Keratinocyte (primary cell): ENCODE measurements around the gene REG3A. TPM values are rescaled to one million over a fixed set of nuclear protein-coding genes. Genes with fewer than 3 reads are reported as not detected.

ENCODE experiments used
- DNase-seq: peaks from one replicate; pipeline ENCODE4 v3.0.0-alpha.2; 2011; ENCODE audit warnings: low read depth, missing footprints, low spot score
- FAIRE-seq: peaks from 2 replicates; lab custom pipeline; 2011; peaks lifted over from hg19 to GRCh38; lab: Jason Lieb, UNC
- H2AFZ ChIP-seq: 2 replicates; pipeline ENCODE4 v1.6.0; 2012; ENCODE audit warnings: low read length, control low read depth, inconsistent platforms; ENCODE audit not compliant: control insufficient read depth
- H3K27ac ChIP-seq: 2 replicates; pipeline ENCODE4 v1.5.1; 2011; ENCODE audit warnings: low read length; ENCODE audit not compliant: control insufficient read depth, insufficient read depth
- H3K27me3 ChIP-seq: 3 replicates; pipeline ENCODE4 v1.6.0; 2011; ENCODE audit warnings: low read length; ENCODE audit not compliant: control insufficient read depth, insufficient read depth; ENCODE audit errors: extremely low read depth
- H3K36me3 ChIP-seq, 2 experiments: 2 replicates in 1 of 2; 3 replicates in 1 of 2; pipeline ENCODE4 v1.5.1; 2011; ENCODE audit warnings: low read length in 2 of 2, mild to moderate bottlenecking in 1 of 2; ENCODE audit not compliant: control insufficient read depth in 2 of 2, insufficient read depth in 2 of 2; ENCODE audit errors: extremely low read depth in 1 of 2
- H3K4me1 ChIP-seq: 3 replicates; pipeline ENCODE4 v1.5.1; 2011; ENCODE audit warnings: low read length; ENCODE audit not compliant: control insufficient read depth, insufficient read depth; ENCODE audit errors: extremely low read depth
- H3K4me2 ChIP-seq: 3 replicates; pipeline ENCODE4 v1.6.0; 2011; ENCODE audit warnings: low read depth, low read length; ENCODE audit not compliant: control insufficient read depth, insufficient read depth; ENCODE audit errors: extremely low read depth
- H3K4me3 ChIP-seq, 3 experiments: fragments of 200-600 bp in 1 of 3; sonication (generic) in 1 of 3; 2 replicates in 2 of 3; 3 replicates in 1 of 3; pipeline ENCODE4 v1.5.1; 2011 to 2016; ENCODE audit warnings: low read length in 3 of 3, mild to moderate bottlenecking in 3 of 3, control low read depth in 2 of 3, inconsistent platforms in 1 of 3, low read depth in 1 of 3, mixed read lengths in 1 of 3, mixed run types in 1 of 3, moderate library complexity in 1 of 3; ENCODE audit not compliant: control insufficient read depth in 2 of 3, insufficient read depth in 2 of 3; ENCODE audit errors: extremely low read depth in 1 of 3
- H3K79me2 ChIP-seq: 2 replicates; pipeline ENCODE4 v1.6.0; 2012; ENCODE audit warnings: low read length; ENCODE audit not compliant: control insufficient read depth, insufficient read depth
- H3K9ac ChIP-seq: 3 replicates; pipeline ENCODE4 v1.6.0; 2011; ENCODE audit warnings: low read length; ENCODE audit not compliant: control insufficient read depth, insufficient read depth; ENCODE audit errors: extremely low read depth
- H3K9me1 ChIP-seq: 3 replicates; pipeline ENCODE4 v1.6.0; 2011; ENCODE audit warnings: low read length; ENCODE audit not compliant: control insufficient read depth, insufficient read depth; ENCODE audit errors: extremely low read depth
- H3K9me3 ChIP-seq: 2 replicates; pipeline ENCODE4 v1.5.1; 2012; ENCODE audit warnings: low read depth, low read length; ENCODE audit not compliant: control insufficient read depth
- H4K20me1 ChIP-seq: 3 replicates; pipeline ENCODE4 v1.6.0; 2011; ENCODE audit warnings: low read length; ENCODE audit not compliant: control insufficient read depth, insufficient read depth; ENCODE audit errors: extremely low read depth
- EZH2 ChIP-seq: IDR thresholded peaks from one replicate; pipeline ENCODE4 v1.6.1; 2012; ENCODE audit warnings: inconsistent platforms, mild to moderate bottlenecking, low read length, moderate library complexity
- dilution Hi-C: fragments of 300-500 bp; cut with MboI; formaldehyde crosslinking; loops from one replicate; pipeline ENCODE4 v1.7.0; 2020; ENCODE audit warnings: low sequenced_read_pairs; ENCODE audit not compliant: extremely low pct_ligation_motif_present
- polyA plus RNA-seq, 5 experiments: library from polyadenylated mRNA; depleted of rRNA in 3 of 5; stranded (reverse) in 3 of 5; stranded (forward) in 1 of 5; unstranded in 1 of 5; fragments of >200 nt; gene quantifications; 1 replicate in 1 of 5; 2 replicates in 3 of 5; 3 replicates in 1 of 5; pipeline versions ENCODE4 v1.2.1 to v1.2.3, GENCODE V29; 2011 to 2012; ENCODE audit warnings: missing spikeins in 2 of 5, low read depth in 1 of 5, low replicate concordance in 1 of 5
- TF ChIP-seq, protein P1 (sequence below), 3 experiments: IDR thresholded peaks in 1 of 3; conservative IDR thresholded peaks in 1 of 3; optimal IDR thresholded peaks in 1 of 3; 2 replicates in 2 of 3; 3 replicates in 1 of 3; pipeline versions ENCODE3 to v1.5.1; 2011; ENCODE audit warnings: low read length in 3 of 3, mild to moderate bottlenecking in 3 of 3, moderate library complexity in 2 of 3, control low read depth in 1 of 3, inconsistent platforms in 1 of 3; ENCODE audit not compliant: insufficient read depth in 2 of 3; ENCODE audit errors: extremely low read depth in 1 of 3

Gene REG3A
- polyA plus RNA-seq, 1 donor (not counting 4 experiments of a cell fraction or from before 2014, with no cell fraction given) = not detected

GRCh38 chr2:79180092-79180491 lies 20.5 kb upstream of the REG3A start:
- dilution Hi-C loops = no loop called here
- FAIRE-seq = no peak
- no peak for DNase-seq

DNA sequence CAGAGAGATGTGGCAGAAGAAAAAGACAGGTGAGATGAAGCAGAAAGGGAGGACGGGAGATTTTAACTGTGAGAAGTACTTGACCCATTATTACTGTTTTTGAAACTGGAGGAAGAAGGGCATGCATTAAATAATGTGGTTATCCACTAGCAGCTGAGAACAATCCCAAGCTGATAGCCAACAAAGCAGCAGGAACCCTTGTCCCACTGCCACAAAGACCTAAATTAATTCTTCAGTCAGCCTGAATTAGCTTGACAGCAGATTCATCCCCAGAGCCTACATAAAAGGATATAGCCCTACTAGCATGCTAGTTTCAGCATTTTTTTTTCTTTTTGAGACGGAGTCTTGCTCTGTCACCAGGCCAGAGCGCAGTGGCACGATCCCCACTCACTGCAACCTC lies 19.5 kb upstream of the REG3A start:
- no peak for TF ChIP-seq EZH2
- TF ChIP-seq, protein P1, sequence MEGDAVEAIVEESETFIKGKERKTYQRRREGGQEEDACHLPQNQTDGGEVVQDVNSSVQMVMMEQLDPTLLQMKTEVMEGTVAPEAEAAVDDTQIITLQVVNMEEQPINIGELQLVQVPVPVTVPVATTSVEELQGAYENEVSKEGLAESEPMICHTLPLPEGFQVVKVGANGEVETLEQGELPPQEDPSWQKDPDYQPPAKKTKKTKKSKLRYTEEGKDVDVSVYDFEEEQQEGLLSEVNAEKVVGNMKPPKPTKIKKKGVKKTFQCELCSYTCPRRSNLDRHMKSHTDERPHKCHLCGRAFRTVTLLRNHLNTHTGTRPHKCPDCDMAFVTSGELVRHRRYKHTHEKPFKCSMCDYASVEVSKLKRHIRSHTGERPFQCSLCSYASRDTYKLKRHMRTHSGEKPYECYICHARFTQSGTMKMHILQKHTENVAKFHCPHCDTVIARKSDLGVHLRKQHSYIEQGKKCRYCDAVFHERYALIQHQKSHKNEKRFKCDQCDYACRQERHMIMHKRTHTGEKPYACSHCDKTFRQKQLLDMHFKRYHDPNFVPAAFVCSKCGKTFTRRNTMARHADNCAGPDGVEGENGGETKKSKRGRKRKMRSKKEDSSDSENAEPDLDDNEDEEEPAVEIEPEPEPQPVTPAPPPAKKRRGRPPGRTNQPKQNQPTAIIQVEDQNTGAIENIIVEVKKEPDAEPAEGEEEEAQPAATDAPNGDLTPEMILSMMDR (optimal IDR thresholded peaks at IDR 0.05 in 1 of 3, IDR thresholded peaks at IDR 0.05 in 1 of 3, conservative IDR thresholded peaks at IDR 0.05 in 1 of 3; ENCODE audit: extremely low read depth in 1 of 3, insufficient read depth in 2 of 3, low read length in 3 of 3) = no peak
- no peaks in the 10 kb centered on the region for H3K9me3 ChIP-seq
- no peak overlapping the region for H3K4me3 ChIP-seq
- no peak overlapping the region for H3K4me2 ChIP-seq
- H3K9ac ChIP-seq = no peak overlapping the region
- H3K27ac ChIP-seq = no peak overlapping the region
- no peaks in the 10 kb centered on the region for H3K4me1 ChIP-seq
- H3K9me1 ChIP-seq = no peaks in the 10 kb centered on the region
- H3K36me3 ChIP-seq = no peaks in the 10 kb centered on the region
- H4K20me1 ChIP-seq = no peaks in the 10 kb centered on the region
- H2AFZ ChIP-seq = no peak overlapping the region
- FAIRE-seq = no peak
- no peaks in the 10 kb centered on the region for H3K79me2 ChIP-seq
- no peak for DNase-seq
- dilution Hi-C loops = no loop called here
- no peaks in the 10 kb centered on the region for H3K27me3 ChIP-seq

More at GRCh38 chr2:79180092-79180491, 20.5 kb upstream of the REG3A start:
- Histone ChIP-seq H3K9me1 (no peaks in the 10 kb centered on the region), H3K9me3 (no peaks in the 10 kb centered on the region), H3K79me2 (no peaks in the 10 kb centered on the region), H3K4me2 (no peak overlapping the region), H3K27me3 (no peaks in the 10 kb centered on the region), H3K4me3 (no peak overlapping the region), H4K20me1 (no peaks in the 10 kb centered on the region), H3K36me3 (no peaks in the 10 kb centered on the region), H3K4me1 (no peaks in the 10 kb centered on the region), H2AFZ (no peak overlapping the region), H3K27ac (no peak overlapping the region), H3K9ac (no peak overlapping the region)
- TF ChIP-seq, protein P1 (optimal IDR thresholded peaks at IDR 0.05 in 1 of 3, IDR thresholded peaks at IDR 0.05 in 1 of 3, conservative IDR thresholded peaks at IDR 0.05 in 1 of 3; ENCODE audit: extremely low read depth in 1 of 3, insufficient read depth in 2 of 3, low read length in 3 of 3) = no peak
- no peak for TF ChIP-seq EZH2
